ENCODE data around the gene PTPN1. TPM values are rescaled to one million over a fixed set of nuclear protein-coding genes. Genes with fewer than 3 reads are reported as not detected.

PTPN1 gene
- total and polyA plus RNA-seq, 2 of the 4 experiments (the other 2 are of a cell fraction) = 31.7 to 37.4 TPM

DNA sequence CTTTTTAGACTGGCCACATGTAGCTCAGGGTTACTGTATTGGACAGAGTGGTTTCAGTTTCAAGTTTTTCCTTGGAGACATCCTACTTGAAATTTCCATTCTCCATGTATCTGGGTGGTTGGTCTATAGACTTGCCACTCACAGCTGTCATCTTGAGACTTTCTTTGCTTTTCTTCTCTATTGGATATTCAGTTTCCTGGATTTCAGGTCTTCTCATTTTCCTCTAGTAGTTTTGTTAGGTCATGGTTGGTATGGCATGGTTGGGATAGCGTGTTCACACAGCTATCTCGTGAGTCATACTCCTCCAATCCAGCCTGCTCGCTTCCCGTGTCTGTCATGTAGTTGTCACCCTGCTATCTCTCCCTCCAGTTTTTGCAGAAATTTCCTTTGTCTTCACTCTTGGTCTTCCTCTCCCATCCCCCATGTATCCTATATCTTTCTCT lies 48.3 kb downstream of the PTPN1 start:
- Histone ChIP-seq H2BK5ac (ENCODE audit: low read depth, low read length, poor library complexity, severe bottlenecking) (peak overlapping the region; percentile 62), H2BK20ac (ENCODE audit: low read depth, low read length) (0 out of 2 replicates have a peak overlapping the region, but pooled peaks have one; percentile 13), H4K20me1 (ENCODE audit: insufficient read depth, low read length) (peaks cover 11% of the 10 kb centered on the region; the same call in 1 of the 2 replicates), H3K9ac (ENCODE audit: low read depth, low read length) (no peak overlapping the region), H3K23ac (ENCODE audit: low read depth, low read length) (0 out of 2 replicates have a peak overlapping the region, but pooled peaks have one; percentile 4), H3K79me1 (ENCODE audit: low read depth in 1 of 2, low read length in 2 of 2) (peaks cover 37 to 81% of the 10 kb centered on the region in 2 experiments), H3K4ac (ENCODE audit: low read depth, low read length) (no peak overlapping the region; the same call in 1 of the 2 replicates), H2AK9ac (replicated peaks; ENCODE audit: low read depth, low read length, poor library complexity) (no peak overlapping the region), H4K91ac (ENCODE audit: insufficient read depth, low read depth, low read length) (no peak overlapping the region), H3K4me2 (ENCODE audit: low read depth, low read length) (peak overlapping the region; percentile 59; the same call in 1 of the 2 replicates), H3K27ac (ENCODE audit: insufficient read depth, low read length) (peak overlapping the region; percentile 7; the same call in 1 of the 2 replicates), H3K27me3 (ENCODE audit: control insufficient read depth, insufficient read depth, low read length) (no peaks in the 10 kb centered on the region), H3K9me1 (ENCODE audit: insufficient read depth, low read length) (peaks cover 35% of the 10 kb centered on the region), H3K36me3 (ENCODE audit: control insufficient read depth, insufficient read depth, low read length) (peaks cover 23% of the 10 kb centered on the region), H3K18ac (ENCODE audit: low read depth, low read length) (peak overlapping the region; percentile 2; the same call in 1 of the 2 replicates), H3K4me1 (ENCODE audit: control insufficient read depth, insufficient read depth, low read length) (peaks cover 32% of the 10 kb centered on the region), H4K8ac (ENCODE audit: low read depth in 2 of 2, low read length in 2 of 2) (no peak overlapping the region; a peak in 1 of 4 replicates), H2AFZ (replicated peaks; ENCODE audit: low read length, poor library complexity) (no peak overlapping the region), H2BK15ac (ENCODE audit: low read depth, low read length) (no peak overlapping the region), H2AK5ac (ENCODE audit: low read depth, low read length) (0 out of 2 replicates have a peak overlapping the region, but pooled peaks have one; percentile 31), H3K9me3 (ENCODE audit: control insufficient read depth, insufficient read depth, low read length) (no peaks in the 10 kb centered on the region), H4K5ac (ENCODE audit: low read depth, low read length) (no peak overlapping the region), H3K14ac (replicated peaks; ENCODE audit: low read depth, low read length) (peak overlapping the region; percentile 24; the same call in 1 of the 2 replicates), H3K56ac (ENCODE audit: extremely low read depth, insufficient read depth, low read length) (no peak overlapping the region), H3K4me3 (ENCODE audit: insufficient read depth, low read depth, low read length) (no peak overlapping the region), H2BK120ac (ENCODE audit: low read depth, low read length) (peak overlapping the region; percentile 14; the same call in 1 of the 2 replicates)
- no TSS peak for BruUV-seq (replicated peaks)
- dilution Hi-C loops (cut with HindIII; ENCODE audit: low sequenced_read_pairs, unreplicated experiment) = no loop called here
- ATAC-seq (ENCODE audit: low read depth) (peak; percentile 40), DNase-seq (peak; percentile 87)
- ChIA-PET POLR2A (ENCODE audit: unreplicated experiment) (interaction anchor here (0.5 kb wide), 1 partner anchor 413 kb away, joined by 3 read pairs; no protein-coding TSS in a partner anchor), CTCF (no interaction called here)
- in situ Hi-C loops (cut with MboI; ENCODE audit: low sequenced_read_pairs) = no loop called here
- TF ChIP-seq, protein P1, sequence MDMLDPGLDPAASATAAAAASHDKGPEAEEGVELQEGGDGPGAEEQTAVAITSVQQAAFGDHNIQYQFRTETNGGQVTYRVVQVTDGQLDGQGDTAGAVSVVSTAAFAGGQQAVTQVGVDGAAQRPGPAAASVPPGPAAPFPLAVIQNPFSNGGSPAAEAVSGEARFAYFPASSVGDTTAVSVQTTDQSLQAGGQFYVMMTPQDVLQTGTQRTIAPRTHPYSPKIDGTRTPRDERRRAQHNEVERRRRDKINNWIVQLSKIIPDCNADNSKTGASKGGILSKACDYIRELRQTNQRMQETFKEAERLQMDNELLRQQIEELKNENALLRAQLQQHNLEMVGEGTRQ (IDR thresholded peaks at IDR 0.05; ENCODE audit: low read depth, low read length) = no peak
- TF ChIP-seq BHLHE40 (IDR thresholded peaks at IDR 0.05; ENCODE audit: low read depth, low read length) (peak; percentile 39), MXI1 (IDR thresholded peaks at IDR 0.05; ENCODE audit: borderline replicate concordance, low read depth, low read length) (peak; percentile 60; the same call in 1 of the 2 replicates), CEBPB (IDR thresholded peaks at IDR 0.05; ENCODE audit: low read depth, low read length) (0 out of 2 replicates have a peak, but pooled peaks have one; percentile 1), RFX5 (IDR thresholded peaks at IDR 0.05; ENCODE audit: low read depth, low read length) (no peak), CHD1 (IDR thresholded peaks at IDR 0.05; ENCODE audit: low read depth, low read length) (no peak), FOS (IDR thresholded peaks at IDR 0.05; ENCODE audit: low read depth, low read length) (peak; percentile 59), MAFK (IDR thresholded peaks at IDR 0.05; ENCODE audit: low read depth, low read length) (no peak), RAD21 (IDR thresholded peaks at IDR 0.05; ENCODE audit: low read length) (no peak)
- TF ChIP-seq, protein P2, sequence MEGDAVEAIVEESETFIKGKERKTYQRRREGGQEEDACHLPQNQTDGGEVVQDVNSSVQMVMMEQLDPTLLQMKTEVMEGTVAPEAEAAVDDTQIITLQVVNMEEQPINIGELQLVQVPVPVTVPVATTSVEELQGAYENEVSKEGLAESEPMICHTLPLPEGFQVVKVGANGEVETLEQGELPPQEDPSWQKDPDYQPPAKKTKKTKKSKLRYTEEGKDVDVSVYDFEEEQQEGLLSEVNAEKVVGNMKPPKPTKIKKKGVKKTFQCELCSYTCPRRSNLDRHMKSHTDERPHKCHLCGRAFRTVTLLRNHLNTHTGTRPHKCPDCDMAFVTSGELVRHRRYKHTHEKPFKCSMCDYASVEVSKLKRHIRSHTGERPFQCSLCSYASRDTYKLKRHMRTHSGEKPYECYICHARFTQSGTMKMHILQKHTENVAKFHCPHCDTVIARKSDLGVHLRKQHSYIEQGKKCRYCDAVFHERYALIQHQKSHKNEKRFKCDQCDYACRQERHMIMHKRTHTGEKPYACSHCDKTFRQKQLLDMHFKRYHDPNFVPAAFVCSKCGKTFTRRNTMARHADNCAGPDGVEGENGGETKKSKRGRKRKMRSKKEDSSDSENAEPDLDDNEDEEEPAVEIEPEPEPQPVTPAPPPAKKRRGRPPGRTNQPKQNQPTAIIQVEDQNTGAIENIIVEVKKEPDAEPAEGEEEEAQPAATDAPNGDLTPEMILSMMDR (conservative IDR thresholded peaks at IDR 0.05; ENCODE audit: low read depth, low read length) = no peak
- TF ChIP-seq, protein P3, sequence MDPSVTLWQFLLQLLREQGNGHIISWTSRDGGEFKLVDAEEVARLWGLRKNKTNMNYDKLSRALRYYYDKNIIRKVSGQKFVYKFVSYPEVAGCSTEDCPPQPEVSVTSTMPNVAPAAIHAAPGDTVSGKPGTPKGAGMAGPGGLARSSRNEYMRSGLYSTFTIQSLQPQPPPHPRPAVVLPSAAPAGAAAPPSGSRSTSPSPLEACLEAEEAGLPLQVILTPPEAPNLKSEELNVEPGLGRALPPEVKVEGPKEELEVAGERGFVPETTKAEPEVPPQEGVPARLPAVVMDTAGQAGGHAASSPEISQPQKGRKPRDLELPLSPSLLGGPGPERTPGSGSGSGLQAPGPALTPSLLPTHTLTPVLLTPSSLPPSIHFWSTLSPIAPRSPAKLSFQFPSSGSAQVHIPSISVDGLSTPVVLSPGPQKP (IDR thresholded peaks at IDR 0.05; ENCODE audit: borderline replicate concordance, low read depth, low read length) = no peak
- intact Hi-C loops (cut with micrococcal nuclease) = no loop called here
- no CpG with 5 or more reads among the region's 4 CpGs for WGBS, 2 experiments (ENCODE audit: extremely low coverage in 2 of 2, insufficient read length in 1 of 2)
